K562 (cell line): Measurements from ENCODE around the gene TGOLN2. TPM values are rescaled to one million over a fixed set of nuclear protein-coding genes. Genes with fewer than 3 reads are reported as not detected.

Experiments used
- ATAC-seq: fragments of 200-7000 bp; cut with Tn5 transposase; 3 replicates; pipeline ENCODE4 v1.9.1; 2020; ENCODE audit warnings: moderate library complexity
- BruUV-seq: library from RNA; stranded (reverse); fragments of 400-500 nt; replicated peaks from 2 replicates; lab custom pipeline; 2021; lab: Mats Ljungman, UMichigan
- CTCF ChIA-PET: fragments of 300-600 bp; formaldehyde crosslinking; extraction: SDS; loops from one replicate; lab custom pipeline; 2021; ENCODE audit warnings: low intra/inter-chr PET ratio; lab: Yijun Ruan, JAX
- POLR2A ChIA-PET: fragments of 300-600, 350-650 bp; sonication (Branson Sonifier 250); formaldehyde crosslinking; extraction: SDS; loops from one replicate; lab custom pipeline; 2021; ENCODE audit warnings: antibody characterized with exemption, inconsistent platforms; lab: Yijun Ruan, JAX
- DNase-seq, 4 experiments: peaks; one replicate each; pipeline versions ENCODE4 v3.0.0 to v3.0.0-alpha.2; 2011 to 2018; ENCODE audit warnings: low spot score in 3 of 4, mixed read lengths in 3 of 4; ENCODE audit errors: extremely low read depth in 1 of 4
- FAIRE-seq: peaks from 2 replicates; lab custom pipeline; 2011; peaks lifted over from hg19 to GRCh38; lab: Jason Lieb, UNC
- H2AFZ ChIP-seq: 2 replicates; pipeline ENCODE4 v1.6.0; 2011; ENCODE audit warnings: low read depth, low read length, control low read depth, inconsistent platforms
- H3K27ac ChIP-seq: fragments of 200-600 bp; 3 replicates; pipeline ENCODE4 v1.8.0; 2011; ENCODE audit warnings: low read depth, mild to moderate bottlenecking, control low read depth, inconsistent platforms, low read length, moderate library complexity, mixed read lengths; ENCODE audit errors: extremely low read depth
- H3K27me3 ChIP-seq, 2 experiments: fragments of 300-600 bp in 1 of 2; 2 replicates in 1 of 2; 3 replicates in 1 of 2; pipeline versions ENCODE4 v1.6.0 to v1.8.0; 2011; ENCODE audit warnings: inconsistent platforms in 2 of 2, low read length in 2 of 2, mild to moderate bottlenecking in 1 of 2, mixed read lengths in 1 of 2, moderate library complexity in 1 of 2; ENCODE audit not compliant: control insufficient read depth in 2 of 2, insufficient read depth in 2 of 2
- H3K36me3 ChIP-seq: fragments of 300-600 bp; 3 replicates; pipeline ENCODE4 v1.8.0; 2011; ENCODE audit warnings: mild to moderate bottlenecking, low read length, inconsistent platforms; ENCODE audit not compliant: control insufficient read depth, insufficient read depth
- H3K4me1 ChIP-seq, 2 experiments: fragments of 200-600 bp in 1 of 2; replicated peaks in 1 of 2; 2 replicates in 1 of 2; 3 replicates in 1 of 2; pipeline versions ENCODE4 v1.5.1 to v1.8.0; 2011; ENCODE audit warnings: inconsistent platforms in 2 of 2, low read length in 2 of 2, mild to moderate bottlenecking in 1 of 2, mixed read lengths in 1 of 2, moderate library complexity in 1 of 2; ENCODE audit not compliant: control insufficient read depth in 2 of 2, insufficient read depth in 2 of 2
- H3K4me2 ChIP-seq: 2 replicates; pipeline ENCODE4 v1.6.1; 2011; ENCODE audit warnings: low read length, control low read depth, inconsistent platforms, mixed read lengths; ENCODE audit not compliant: insufficient read depth
- H3K4me3 ChIP-seq: fragments of 200-600 bp; sonication (generic), shearing (Covaris generic); 2 replicates; pipeline ENCODE4 v1.5.1; 2016; ENCODE audit warnings: control low read depth, inconsistent platforms
- H3K79me2 ChIP-seq: fragments of 200-600 bp; 3 replicates; pipeline ENCODE4 v1.8.0; 2011; ENCODE audit warnings: low read length, inconsistent platforms; ENCODE audit not compliant: control insufficient read depth, insufficient read depth
- H3K9ac ChIP-seq, 2 experiments: 2 replicates each; pipeline versions ENCODE4 v1.6.0 to v1.6.1; 2011; ENCODE audit warnings: low read depth in 2 of 2, low read length in 2 of 2, control low read depth in 1 of 2, inconsistent platforms in 1 of 2, mild to moderate bottlenecking in 1 of 2, mixed read lengths in 1 of 2; ENCODE audit not compliant: insufficient read depth in 1 of 2
- H3K9me1 ChIP-seq: one replicate; pipeline ENCODE4 v1.6.0; 2011; ENCODE audit warnings: inconsistent platforms, mild to moderate bottlenecking, low read length, moderate library complexity; ENCODE audit not compliant: control insufficient read depth, insufficient read depth
- H3K9me3 ChIP-seq: replicated peaks from 2 replicates; pipeline ENCODE4 v1.5.1; 2011; ENCODE audit warnings: low read depth, low read length, inconsistent platforms; ENCODE audit not compliant: control insufficient read depth, insufficient read depth
- H4K20me1 ChIP-seq: replicated peaks from 2 replicates; pipeline ENCODE4 v1.6.1; 2011; ENCODE audit warnings: low read length, inconsistent platforms, mixed read lengths; ENCODE audit not compliant: control insufficient read depth, insufficient read depth
- CREM ChIP-seq: IDR thresholded peaks from 2 replicates; pipeline ENCODE4 v1.6.1; 2014; ENCODE audit warnings: antibody characterized with exemption, low read depth
- ETV6 ChIP-seq, 3 experiments: fragments of 150-350 bp in 1 of 3; sonication (generic) in 1 of 3; formaldehyde crosslinking in 1 of 3; IDR thresholded peaks; 2 replicates each; pipeline versions ENCODE4 v1.6.1 to v1.8.0; 2014 to 2022; ENCODE audit warnings: borderline replicate concordance in 2 of 3, low read depth in 2 of 3, antibody characterized with exemption in 1 of 3, low read length in 1 of 3, mild to moderate bottlenecking in 1 of 3, missing genetic modification reagents in 1 of 3
- MEIS2 ChIP-seq: fragments of 450-650 bp; IDR thresholded peaks from 2 replicates; pipeline ENCODE4 v1.6.1; 2014; ENCODE audit warnings: mild to moderate bottlenecking; ENCODE audit not compliant: partially characterized antibody
- MTA2 ChIP-seq: fragments of 450-650 bp; IDR thresholded peaks from 2 replicates; pipeline ENCODE4 v1.6.1; 2016; ENCODE audit warnings: low read depth
- NCOA2 ChIP-seq, 2 experiments: fragments of 450-650 bp; IDR thresholded peaks; 2 replicates each; pipeline ENCODE4 v1.6.1; 2018; ENCODE audit warnings: mild to moderate bottlenecking in 2 of 2, moderate library complexity in 1 of 2; ENCODE audit not compliant: partially characterized antibody in 2 of 2
- PHF8 ChIP-seq: fragments of 200-600 bp; sonication (generic); IDR thresholded peaks from 2 replicates; pipeline ENCODE4 v1.6.1; 2012; ENCODE audit warnings: mixed run types, mild to moderate bottlenecking, inconsistent platforms, low read length, moderate library complexity, borderline replicate concordance
- PPARD ChIP-seq: fragments of 250-450 bp; sonication (Bioruptor Pico); IDR thresholded peaks from 2 replicates; pipeline ENCODE4 v1.8.0; 2022; ENCODE audit warnings: inconsistent platforms, mild to moderate bottlenecking, moderate library complexity
- PTRF ChIP-seq: fragments of 450-650 bp; IDR thresholded peaks from 2 replicates; pipeline ENCODE4 v1.6.1; 2016; ENCODE audit warnings: mild to moderate bottlenecking, missing genetic modification characterization, missing compliant biosample characterization
- SNRNP70 ChIP-seq: fragments of 200-400 bp; formaldehyde crosslinking; optimal IDR thresholded peaks from 2 replicates; pipeline ENCODE3; 2017; ENCODE audit warnings: low read depth, low read length
- ZNF764 ChIP-seq: fragments of 250-450 bp; sonication (Bioruptor Pico); IDR thresholded peaks from 2 replicates; pipeline ENCODE4 v1.4.0; 2020; ENCODE audit warnings: low read depth, mild to moderate bottlenecking, moderate library complexity
- WGBS: fragments of 100-300 bp; shearing (Covaris generic); methylation state at CpG from one replicate; pipeline ENCODE4 v1.1.6; 2016; ENCODE audit warnings: low coverage, mixed read lengths; ENCODE audit not compliant: insufficient coverage; ENCODE audit errors: missing lambda C conversion rate; 5-methylcytosine and 5-hydroxymethylcytosine counted together
- in situ Hi-C: fragments of 300-500 bp; cut with MboI; formaldehyde crosslinking; loops from 4 replicates; pipeline ENCODE4 v1.15.0; 2018; ENCODE audit warnings: inconsistent platforms, mixed read lengths
- intact Hi-C: fragments of 100-400 bp; cut with micrococcal nuclease; formaldehyde crosslinking; loops from 2 replicates; pipeline ENCODE4 v1.14.2; 2022
- polyA plus RNA-seq, 8 experiments: library from polyadenylated mRNA; depleted of rRNA in 4 of 8; stranded (reverse) in 5 of 8; unstranded in 3 of 8; fragments of >200 nt; fragmentation: Nextera tagmentation in 2 of 8; fragmentation: Illumina TruSeq in 1 of 8; extraction: Ambion mirVana in 2 of 8; extraction: Trizol in 1 of 8; gene quantifications; 2 replicates each; pipeline versions ENCODE4 v1.2.1 to v1.2.3, GENCODE V29; 2011 to 2014; ENCODE audit warnings: inconsistent platforms in 1 of 8, missing spikeins in 1 of 8
- total RNA-seq, 7 experiments: library from RNA; depleted of rRNA in 6 of 7; stranded (reverse); fragments of >200 nt in 6 of 7; fragmentation: Illumina TruSeq in 2 of 7; extraction: Trizol in 2 of 7; gene quantifications; 2 replicates each; pipeline versions ENCODE4 v1.2.1 to v1.2.3, GENCODE V29; 2011 to 2021; ENCODE audit warnings: low replicate concordance in 1 of 7
- TF ChIP-seq, protein P1 (sequence below): sonication (generic); formaldehyde crosslinking; IDR thresholded peaks from 2 replicates; pipeline ENCODE4 v1.5.0; 2020; ENCODE audit warnings: missing genetic modification reagents
- TF ChIP-seq, protein P2 (sequence below): fragments of 450-650 bp; formaldehyde crosslinking; IDR thresholded peaks from 2 replicates; pipeline ENCODE4 v1.4.0; 2022; ENCODE audit warnings: missing genetic modification characterization
- TF ChIP-seq, protein P3 (sequence below): IDR thresholded peaks from 2 replicates; pipeline ENCODE4 v1.6.1; 2011; ENCODE audit warnings: borderline replicate concordance, low read depth, mild to moderate bottlenecking, moderate library complexity, low read length; ENCODE audit not compliant: insufficient read depth, poor library complexity, severe bottlenecking

TGOLN2 gene
- total and polyA plus RNA-seq, 9 of the 15 experiments (the other 6 are each of a cell fraction or from before 2014, with no cell fraction given) = 13.0 to 66.5 (median 35.9) TPM

DNA sequence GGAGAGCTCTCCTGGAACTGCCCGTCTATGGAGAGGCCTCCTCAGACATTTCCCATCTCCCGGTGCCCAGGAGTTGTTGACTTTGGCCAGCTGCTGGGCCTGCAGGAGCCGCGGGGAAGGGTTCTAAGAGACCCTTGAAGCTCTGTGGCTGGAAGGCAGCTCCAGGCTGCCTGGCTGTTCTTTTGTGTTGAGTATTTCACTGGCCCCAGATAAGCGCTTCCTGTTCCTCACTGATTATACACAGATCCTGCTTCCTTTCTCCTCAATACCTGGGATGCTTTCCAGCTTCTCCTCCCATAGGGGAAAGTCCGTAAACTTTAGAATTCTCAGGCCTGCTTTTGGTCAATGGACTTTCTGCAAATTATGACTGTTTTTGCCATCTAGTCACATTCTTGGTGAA lies 57.8 kb downstream of the TGOLN2 start:
- H3K9me3 ChIP-seq = no peaks in the 10 kb centered on the region
- intact Hi-C loops = no loop called here
- H3K4me3 ChIP-seq = no peak overlapping the region
- FAIRE-seq (no peak), DNase-seq (no peak), ATAC-seq (no peak)
- peaks cover 41 to 64% of the 10 kb centered on the region in 2 experiments; a peak in 4 of 5 replicates for H3K27me3 ChIP-seq
- TF ChIP-seq PHF8 (no peak), NCOA2 (IDR thresholded peaks at IDR 0.05; ENCODE audit: partially characterized antibody in 2 of 2) (no peak), MEIS2 (no peak), PPARD (CRISPR knock-in tag) (no peak), ZNF764 (CRISPR knock-in tag) (no peak), PTRF (tag) (no peak), MTA2 (no peak), CREM (no peak), SNRNP70 (no peak), ETV6 (IDR thresholded peaks at IDR 0.05; ENCODE audit: borderline replicate concordance in 1 of 2, low read depth in 2 of 2, low read length in 1 of 2) (no peak), ETV6 (CRISPR knock-in tag; IDR thresholded peaks at IDR 0.05; ENCODE audit: borderline replicate concordance) (no peak)
- TF ChIP-seq, protein P1, sequence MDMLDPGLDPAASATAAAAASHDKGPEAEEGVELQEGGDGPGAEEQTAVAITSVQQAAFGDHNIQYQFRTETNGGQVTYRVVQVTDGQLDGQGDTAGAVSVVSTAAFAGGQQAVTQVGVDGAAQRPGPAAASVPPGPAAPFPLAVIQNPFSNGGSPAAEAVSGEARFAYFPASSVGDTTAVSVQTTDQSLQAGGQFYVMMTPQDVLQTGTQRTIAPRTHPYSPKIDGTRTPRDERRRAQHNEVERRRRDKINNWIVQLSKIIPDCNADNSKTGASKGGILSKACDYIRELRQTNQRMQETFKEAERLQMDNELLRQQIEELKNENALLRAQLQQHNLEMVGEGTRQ (CRISPR knock-in tag) = no peak
- TF ChIP-seq, protein P2, sequence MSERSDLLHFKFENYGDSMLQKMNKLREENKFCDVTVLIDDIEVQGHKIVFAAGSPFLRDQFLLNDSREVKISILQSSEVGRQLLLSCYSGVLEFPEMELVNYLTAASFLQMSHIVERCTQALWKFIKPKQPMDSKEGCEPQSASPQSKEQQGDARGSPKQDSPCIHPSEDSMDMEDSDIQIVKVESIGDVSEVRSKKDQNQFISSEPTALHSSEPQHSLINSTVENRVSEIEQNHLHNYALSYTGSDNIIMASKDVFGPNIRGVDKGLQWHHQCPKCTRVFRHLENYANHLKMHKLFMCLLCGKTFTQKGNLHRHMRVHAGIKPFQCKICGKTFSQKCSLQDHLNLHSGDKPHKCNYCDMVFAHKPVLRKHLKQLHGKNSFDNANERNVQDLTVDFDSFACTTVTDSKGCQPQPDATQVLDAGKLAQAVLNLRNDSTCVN = no peak
- TF ChIP-seq, protein P3, sequence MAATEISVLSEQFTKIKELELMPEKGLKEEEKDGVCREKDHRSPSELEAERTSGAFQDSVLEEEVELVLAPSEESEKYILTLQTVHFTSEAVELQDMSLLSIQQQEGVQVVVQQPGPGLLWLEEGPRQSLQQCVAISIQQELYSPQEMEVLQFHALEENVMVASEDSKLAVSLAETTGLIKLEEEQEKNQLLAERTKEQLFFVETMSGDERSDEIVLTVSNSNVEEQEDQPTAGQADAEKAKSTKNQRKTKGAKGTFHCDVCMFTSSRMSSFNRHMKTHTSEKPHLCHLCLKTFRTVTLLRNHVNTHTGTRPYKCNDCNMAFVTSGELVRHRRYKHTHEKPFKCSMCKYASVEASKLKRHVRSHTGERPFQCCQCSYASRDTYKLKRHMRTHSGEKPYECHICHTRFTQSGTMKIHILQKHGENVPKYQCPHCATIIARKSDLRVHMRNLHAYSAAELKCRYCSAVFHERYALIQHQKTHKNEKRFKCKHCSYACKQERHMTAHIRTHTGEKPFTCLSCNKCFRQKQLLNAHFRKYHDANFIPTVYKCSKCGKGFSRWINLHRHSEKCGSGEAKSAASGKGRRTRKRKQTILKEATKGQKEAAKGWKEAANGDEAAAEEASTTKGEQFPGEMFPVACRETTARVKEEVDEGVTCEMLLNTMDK = no peak
- 6% methylated on average over 6 of the region's 6 CpGs for WGBS
- CTCF ChIA-PET = no interaction called here
- no TSS peak for BruUV-seq
- H3K36me3 ChIP-seq = no peaks in the 10 kb centered on the region
- H3K4me1 ChIP-seq = no peaks in the 10 kb centered on the region
- no peak overlapping the region for H3K9ac ChIP-seq
- in situ Hi-C loops = no loop called here
- H4K20me1 ChIP-seq = 0 out of 2 replicates have a peak, but pooled peaks cover 12% of the 10 kb centered on the region
- no peak overlapping the region for H3K27ac ChIP-seq
- no peaks in the 10 kb centered on the region for H3K9me1 ChIP-seq
- POLR2A ChIA-PET = no interaction called here
- no peak overlapping the region for H2AFZ ChIP-seq
- H3K79me2 ChIP-seq = no peaks in the 10 kb centered on the region
- H3K4me2 ChIP-seq = no peak overlapping the region
